SU-DHL-6 (cell line): ENCODE data around the gene LRRC3.

Experiments used
- H2AFZ ChIP-seq: fragments of 200-600 bp; sonication (generic); 2 replicates; pipeline ENCODE4 v1.6.1; 2014; ENCODE audit warnings: low read depth, mild to moderate bottlenecking, moderate library complexity, mixed read lengths, antibody characterized with exemption, low read length; ENCODE audit not compliant: severe bottlenecking
- H3F3A ChIP-seq: fragments of 200-600 bp; shearing (Covaris generic); 2 replicates; pipeline ENCODE4 v1.6.0; 2016; ENCODE audit warnings: antibody characterized with exemption, mild to moderate bottlenecking; ENCODE audit not compliant: insufficient read depth
- H3K27ac ChIP-seq: fragments of 200-600 bp; sonication (generic); 2 replicates; pipeline ENCODE4 v1.5.1; 2016; ENCODE audit warnings: low read depth, mild to moderate bottlenecking, low read length, moderate library complexity, mixed read lengths
- H3K27me3 ChIP-seq: fragments of 200-600 bp; sonication (generic), shearing (Covaris generic); 2 replicates; pipeline ENCODE4 v1.6.0; 2014; ENCODE audit warnings: mild to moderate bottlenecking, low read length
- H3K36me3 ChIP-seq: fragments of 200-600 bp; sonication (generic); 2 replicates; pipeline ENCODE4 v1.6.1; 2014; ENCODE audit warnings: mild to moderate bottlenecking, low read length, mixed read lengths
- H3K4me2 ChIP-seq: fragments of 300-600, 200-600 bp; shearing (Covaris generic), sonication (generic); 2 replicates; pipeline ENCODE4 v1.6.0; 2014; ENCODE audit warnings: low read length, low read depth, mild to moderate bottlenecking; ENCODE audit not compliant: poor library complexity, severe bottlenecking
- H3K4me3 ChIP-seq: fragments of 200-600 bp; sonication (generic); 2 replicates; pipeline ENCODE4 v1.5.1; 2014; ENCODE audit warnings: antibody characterized with exemption, low read length, mild to moderate bottlenecking, mixed read lengths; ENCODE audit not compliant: insufficient read depth, poor library complexity, severe bottlenecking
- H3K79me2 ChIP-seq: fragments of 200-600 bp; sonication (generic); 2 replicates; pipeline ENCODE4 v1.6.1; 2014; ENCODE audit warnings: mild to moderate bottlenecking, low read length, moderate library complexity; ENCODE audit not compliant: insufficient read depth
- H3K9ac ChIP-seq: fragments of 200-600 bp; sonication (generic); 2 replicates; pipeline ENCODE4 v1.7.0; 2014; ENCODE audit warnings: mild to moderate bottlenecking, low read length
- H3K9me2 ChIP-seq: fragments of 200-600 bp; sonication (generic); replicated peaks from 2 replicates; pipeline ENCODE4 v1.6.1; 2014; ENCODE audit warnings: low read length; ENCODE audit not compliant: insufficient read depth
- H3K9me3 ChIP-seq: fragments of 200-600 bp; sonication (generic); 2 replicates; pipeline ENCODE4 v1.6.1; 2014; ENCODE audit warnings: low read length, mixed read lengths; ENCODE audit not compliant: insufficient read depth
- H4K20me1 ChIP-seq: fragments of 200-600 bp; sonication (generic); 2 replicates; pipeline ENCODE4 v1.6.1; 2014; ENCODE audit warnings: low read depth, mild to moderate bottlenecking, antibody characterized with exemption, low read length, moderate library complexity, mixed read lengths
- CTCF ChIP-seq: fragments of 200-600 bp; sonication (generic); IDR thresholded peaks from one replicate; pipeline ENCODE4 v1.5.1; 2017; ENCODE audit warnings: antibody characterized with exemption, mild to moderate bottlenecking, low read length, moderate library complexity; ENCODE audit not compliant: insufficient read depth, poor library complexity, severe bottlenecking
- EZH2phosphoT487 ChIP-seq: fragments of 200-600 bp; sonication (generic), shearing (Covaris generic); conservative IDR thresholded peaks from 2 replicates; pipeline ENCODE4 v1.6.1; 2018; ENCODE audit warnings: mild to moderate bottlenecking, antibody characterized with exemption, low read length, moderate library complexity, mixed read lengths

Gene LRRC3

GRCh38 chr21:44492567-44493385, 37.5 kb downstream of the LRRC3 start:
- H2AFZ ChIP-seq: no peak overlapping the region
- H3K4me3 ChIP-seq: no peak overlapping the region
- no peaks in the 10 kb centered on the region for H4K20me1 ChIP-seq
- no peak overlapping the region for H3K27ac ChIP-seq
- no peaks in the 10 kb centered on the region for H3K27me3 ChIP-seq
- TF ChIP-seq CTCF (no peak), EZH2phosphoT487 (no peak)
- H3F3A ChIP-seq: no peaks in the 10 kb centered on the region
- H3K36me3 ChIP-seq: no peaks in the 10 kb centered on the region
- H3K9me3 ChIP-seq: peaks cover 9% of the 10 kb centered on the region; the same call in 1 of the 2 replicates
- H3K4me2 ChIP-seq: no peak overlapping the region
- no peak overlapping the region for H3K9ac ChIP-seq
- no peaks in the 10 kb centered on the region for H3K79me2 ChIP-seq
- no peaks in the 10 kb centered on the region for H3K9me2 ChIP-seq

GRCh38 chr21:44494418-44494817, 39.1 kb downstream of the LRRC3 start:
- Histone ChIP-seq H4K20me1 (no peaks in the 10 kb centered on the region), H2AFZ (no peak overlapping the region), H3K36me3 (no peaks in the 10 kb centered on the region), H3F3A (no peaks in the 10 kb centered on the region), H3K9me3 (peaks cover 9% of the 10 kb centered on the region; the same call in 1 of the 2 replicates), H3K27me3 (no peaks in the 10 kb centered on the region), H3K27ac (no peak overlapping the region), H3K9ac (no peak overlapping the region), H3K4me3 (no peak overlapping the region), H3K4me2 (no peak overlapping the region), H3K79me2 (no peaks in the 10 kb centered on the region), H3K9me2 (no peaks in the 10 kb centered on the region)
- TF ChIP-seq CTCF (no peak), EZH2phosphoT487 (no peak)

- Histone ChIP-seq H3K27me3 (no peaks in the 10 kb centered on the region), H2AFZ (no peak overlapping the region), H3K27ac (no peak overlapping the region), H3K9me3 (peaks cover 9% of the 10 kb centered on the region; the same call in 1 of the 2 replicates), H3F3A (no peaks in the 10 kb centered on the region), H3K36me3 (no peaks in the 10 kb centered on the region), H3K79me2 (no peaks in the 10 kb centered on the region), H3K9me2 (no peaks in the 10 kb centered on the region), H3K9ac (no peak overlapping the region), H4K20me1 (no peaks in the 10 kb centered on the region), H3K4me3 (no peak overlapping the region), H3K4me2 (no peak overlapping the region)
- no peak for TF ChIP-seq EZH2phosphoT487
Observed at GRCh38 chr21:44494956-44495355, 39.6 kb downstream of the LRRC3 start.
